Bronchial epithelial cell (primary cell): ENCODE measurements around the gene FAM98C. TPM values are rescaled to one million over a fixed set of nuclear protein-coding genes. Genes with fewer than 3 reads are reported as not detected.
"Not testable (repeated sequence)": the region's sequence is repeated elsewhere in the genome, so short reads cannot be mapped to it uniquely, and the experiment has no call there.

Experiments used
- DNase-seq: peaks from one replicate; pipeline ENCODE4 v3.0.0-alpha.2; 2010; ENCODE audit warnings: low read depth
- FAIRE-seq: peaks from 2 replicates; lab custom pipeline; 2011; peaks lifted over from hg19 to GRCh38; lab: Jason Lieb, UNC
- H3K27me3 ChIP-seq: 2 replicates; pipeline ENCODE4 v1.5.1; 2011; ENCODE audit warnings: low read length; ENCODE audit not compliant: control insufficient read depth, insufficient read depth
- H3K36me3 ChIP-seq: 2 replicates; pipeline ENCODE4 v1.5.1; 2011; ENCODE audit warnings: low read length; ENCODE audit not compliant: control insufficient read depth, insufficient read depth
- H3K4me3 ChIP-seq: 2 replicates; pipeline ENCODE4 v1.5.1; 2011; ENCODE audit warnings: mild to moderate bottlenecking, low read depth, low read length, control low read depth
- total RNA-seq: library from RNA; depleted of rRNA; stranded (reverse); fragments of >200 nt; gene quantifications from 2 replicates; pipeline ENCODE4 v1.2.1, GENCODE V29; 2014
- TF ChIP-seq, protein P1 (sequence below): IDR thresholded peaks from 2 replicates; pipeline ENCODE4 v1.5.1; 2011; ENCODE audit warnings: mild to moderate bottlenecking, moderate library complexity, low read length, control low read depth, inconsistent platforms; ENCODE audit not compliant: insufficient read depth, severe bottlenecking

Gene FAM98C
- total RNA-seq, 1 donor from 2014 or later: 15.0 TPM

DNA sequence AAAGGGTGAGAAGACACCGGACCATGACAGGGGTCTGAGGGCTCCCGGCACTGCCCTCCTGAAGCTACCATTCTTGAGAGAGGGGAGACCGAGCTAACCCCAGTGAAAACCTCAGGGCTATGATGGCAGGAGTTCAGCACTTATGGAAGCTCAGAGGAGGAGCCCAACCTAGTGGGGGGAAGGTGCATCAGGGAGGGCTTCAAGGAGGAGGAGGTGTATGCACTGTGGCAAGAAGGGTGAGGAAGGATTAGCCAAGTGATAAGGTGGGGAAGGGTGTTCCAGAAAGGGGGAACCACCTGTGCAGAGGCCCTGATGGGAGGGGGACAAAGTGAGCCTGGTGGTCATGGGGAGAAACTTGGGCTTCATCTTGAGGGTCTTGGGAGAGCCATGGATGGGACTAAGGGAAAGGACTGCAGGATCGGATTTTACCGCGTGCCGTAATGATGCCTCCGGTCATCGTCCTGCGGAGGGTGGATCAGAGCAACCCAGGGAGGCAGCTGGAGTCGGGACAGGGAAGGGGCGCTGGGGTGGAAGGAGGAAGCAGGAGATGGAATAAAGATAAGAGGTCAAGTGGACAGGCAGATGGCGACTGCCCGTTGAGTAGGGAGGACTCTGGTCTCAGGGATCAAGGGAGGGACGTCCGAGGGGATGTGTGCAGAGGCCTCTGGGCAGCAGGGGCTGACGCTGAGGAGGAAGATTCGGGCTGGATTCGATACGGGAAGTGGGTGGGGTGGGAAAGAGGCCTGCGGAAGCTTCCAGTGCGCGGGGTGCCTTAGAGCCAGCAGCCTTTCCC lies 41.9 kb upstream of the FAM98C start:
- H3K36me3 ChIP-seq: no peaks in the 10 kb centered on the region
- TF ChIP-seq, protein P1, sequence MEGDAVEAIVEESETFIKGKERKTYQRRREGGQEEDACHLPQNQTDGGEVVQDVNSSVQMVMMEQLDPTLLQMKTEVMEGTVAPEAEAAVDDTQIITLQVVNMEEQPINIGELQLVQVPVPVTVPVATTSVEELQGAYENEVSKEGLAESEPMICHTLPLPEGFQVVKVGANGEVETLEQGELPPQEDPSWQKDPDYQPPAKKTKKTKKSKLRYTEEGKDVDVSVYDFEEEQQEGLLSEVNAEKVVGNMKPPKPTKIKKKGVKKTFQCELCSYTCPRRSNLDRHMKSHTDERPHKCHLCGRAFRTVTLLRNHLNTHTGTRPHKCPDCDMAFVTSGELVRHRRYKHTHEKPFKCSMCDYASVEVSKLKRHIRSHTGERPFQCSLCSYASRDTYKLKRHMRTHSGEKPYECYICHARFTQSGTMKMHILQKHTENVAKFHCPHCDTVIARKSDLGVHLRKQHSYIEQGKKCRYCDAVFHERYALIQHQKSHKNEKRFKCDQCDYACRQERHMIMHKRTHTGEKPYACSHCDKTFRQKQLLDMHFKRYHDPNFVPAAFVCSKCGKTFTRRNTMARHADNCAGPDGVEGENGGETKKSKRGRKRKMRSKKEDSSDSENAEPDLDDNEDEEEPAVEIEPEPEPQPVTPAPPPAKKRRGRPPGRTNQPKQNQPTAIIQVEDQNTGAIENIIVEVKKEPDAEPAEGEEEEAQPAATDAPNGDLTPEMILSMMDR: no peak
- peak overlapping the region; percentile 55 for H3K4me3 ChIP-seq
- FAIRE-seq (peak; percentile 32), DNase-seq (no peak)
- H3K27me3 ChIP-seq: peaks cover 17% of the 10 kb centered on the region

DNA sequence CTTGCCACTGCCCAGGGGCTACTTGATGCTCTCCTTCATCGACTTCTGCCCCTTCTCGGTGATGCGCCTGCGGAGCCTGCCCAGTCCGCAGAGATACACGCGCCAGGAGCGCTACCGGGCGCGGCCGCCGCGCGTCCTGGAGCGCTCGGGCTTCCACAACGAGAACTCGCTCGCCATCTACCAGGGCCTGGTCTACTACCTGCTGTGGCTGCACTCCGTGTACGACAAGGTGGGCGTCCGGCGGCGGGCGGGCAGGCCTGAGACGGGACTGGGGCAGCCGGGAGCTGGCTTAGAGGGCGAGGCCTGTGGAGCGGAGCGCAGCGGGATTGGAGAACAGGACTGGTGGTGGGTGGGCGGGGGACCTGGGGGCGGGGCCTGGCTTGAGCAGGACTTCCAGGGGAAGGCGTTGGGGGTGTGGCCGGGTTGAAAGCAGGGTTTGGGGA lies 41.2 kb upstream of the FAM98C start:
- peak; percentile 71 for DNase-seq
- H3K27me3 ChIP-seq: peaks cover 14% of the 10 kb centered on the region
- peak overlapping the region; percentile 55 for H3K4me3 ChIP-seq
- no peaks in the 10 kb centered on the region for H3K36me3 ChIP-seq
- TF ChIP-seq, protein P1: peak; percentile 42
- FAIRE-seq: no peak

DNA sequence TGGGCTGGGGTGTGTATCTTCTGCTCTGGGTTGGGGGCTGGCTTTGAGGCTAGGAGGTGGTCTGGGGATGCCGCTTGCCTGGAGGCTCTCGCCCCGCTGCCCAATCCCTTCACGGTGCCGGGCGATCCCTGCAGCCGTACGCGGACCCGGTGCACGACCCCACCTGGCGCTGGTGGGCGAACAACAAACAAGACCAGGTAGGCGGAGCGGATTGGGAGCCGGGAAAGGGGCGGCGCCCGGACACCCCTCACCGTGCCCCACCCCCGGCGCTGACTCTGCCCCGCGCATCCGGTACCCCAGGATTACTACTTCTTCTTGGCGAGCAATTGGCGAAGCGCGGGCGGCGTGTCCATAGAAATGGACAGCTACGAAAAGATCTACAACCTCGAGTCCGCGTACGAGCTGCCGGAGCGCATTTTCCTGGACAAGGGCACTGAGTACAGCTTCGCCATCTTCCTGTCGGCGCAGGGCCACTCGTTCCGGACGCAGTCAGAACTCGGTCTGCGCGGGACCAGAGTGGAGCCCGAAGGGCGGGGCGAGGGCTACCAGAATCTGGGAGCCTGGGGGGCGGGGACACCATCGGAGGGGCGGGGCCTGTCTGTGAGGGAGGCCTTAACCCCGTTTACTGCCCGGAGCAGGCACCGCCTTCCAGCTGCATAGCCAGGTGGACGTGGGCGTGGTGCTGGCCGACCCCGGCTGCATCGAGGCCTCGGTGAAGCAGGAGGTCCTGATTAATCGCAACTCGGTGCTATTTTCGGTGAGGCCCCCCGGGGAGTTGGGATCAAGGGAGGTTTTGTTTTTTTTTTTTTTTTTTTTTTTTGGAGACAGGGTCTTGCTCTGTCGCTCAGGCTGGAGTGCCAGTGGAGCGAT lies 40.6 kb upstream of the FAM98C start:
- Histone ChIP-seq H3K4me3 (peak overlapping the region; percentile 55), H3K27me3 (peaks cover 14% of the 10 kb centered on the region), H3K36me3 (no peaks in the 10 kb centered on the region)
- DNase-seq (peak; percentile 63), FAIRE-seq (no peak)
- TF ChIP-seq, protein P1: no peak

DNA sequence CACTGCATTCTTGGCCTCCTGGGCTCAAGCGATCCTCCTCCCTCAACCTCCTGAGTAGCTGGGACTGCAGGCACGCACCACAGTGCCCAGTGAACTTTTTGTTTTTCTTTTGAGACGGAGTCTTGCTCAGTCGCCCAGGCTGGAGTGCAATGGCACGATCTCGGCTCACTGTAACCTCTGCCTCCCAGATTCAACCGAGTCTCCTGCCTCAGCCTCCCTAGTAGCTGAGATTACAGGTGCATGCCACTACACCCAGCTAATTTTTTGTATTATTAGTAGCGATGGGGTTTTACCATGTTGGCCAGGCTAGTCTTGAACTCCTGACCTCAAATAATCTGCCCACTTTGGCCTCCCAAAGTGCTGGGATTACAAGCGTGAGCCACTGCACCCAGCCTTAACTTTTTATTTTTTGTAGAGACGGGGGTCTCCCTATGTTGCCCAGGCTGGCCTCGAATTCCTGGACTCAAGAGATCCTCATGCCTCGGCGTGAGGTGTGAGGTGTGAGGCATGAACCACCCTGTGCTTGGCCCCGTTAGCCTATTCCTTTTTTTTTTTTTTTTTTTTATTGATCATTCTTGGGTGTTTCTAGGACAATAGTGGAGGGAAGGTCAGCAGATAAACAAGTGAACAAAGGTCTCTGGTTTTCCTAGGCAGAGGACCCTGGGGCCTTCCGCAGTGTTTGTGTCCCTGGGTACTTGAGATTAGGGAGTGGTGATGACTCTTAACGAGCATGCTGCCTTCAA lies 39.8 kb upstream of the FAM98C start:
- DNase-seq, H3K36me3 ChIP-seq, FAIRE-seq, H3K4me3 ChIP-seq: not testable (repeated sequence)
- peaks cover 16% of the 10 kb centered on the region for H3K27me3 ChIP-seq

DNA sequence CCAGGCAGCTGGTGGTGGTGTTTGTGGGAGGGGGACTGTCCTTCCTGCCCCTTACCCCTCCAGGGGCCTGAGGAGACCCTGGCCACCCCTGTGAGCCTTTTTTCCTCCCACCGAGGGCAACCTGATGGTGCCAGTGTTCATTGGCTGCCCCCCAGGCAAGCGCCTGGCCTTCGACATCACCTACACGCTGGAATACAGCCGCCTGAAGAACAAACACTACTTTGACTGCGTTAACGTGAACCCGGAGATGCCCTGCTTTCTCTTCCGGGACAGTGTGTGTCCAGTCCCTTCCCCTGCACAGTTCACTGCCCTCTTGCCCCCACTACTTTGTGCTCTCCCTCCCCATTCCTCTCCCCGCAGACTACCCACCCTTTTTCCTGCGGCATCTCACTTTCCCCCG lies 35.9 kb upstream of the FAM98C start:
- H3K36me3 ChIP-seq: no peaks in the 10 kb centered on the region
- TF ChIP-seq, protein P1: no peak
- FAIRE-seq: no peak
- peaks cover 4% of the 10 kb centered on the region for H3K27me3 ChIP-seq
- no peak overlapping the region for H3K4me3 ChIP-seq
- DNase-seq: no peak
